OCI-LY1 (cell line): ENCODE results near the gene SORCS3.

Source experiments
- CTCF ChIP-seq: fragments of 200-600 bp; sonication (generic), shearing (Covaris generic); IDR thresholded peaks from 2 replicates; pipeline ENCODE4 v1.5.1; 2017; ENCODE audit warnings: mild to moderate bottlenecking, antibody characterized with exemption, low read length, moderate library complexity, mixed read lengths
- EZH2 ChIP-seq: fragments of 200-600 bp; sonication (generic), shearing (Covaris generic); IDR thresholded peaks from 2 replicates; pipeline ENCODE4 v1.8.0; 2017; ENCODE audit warnings: borderline replicate concordance, mixed run types, mild to moderate bottlenecking, antibody characterized with exemption, low read length, moderate library complexity, mixed read lengths

GRCh38 chr10:104816501-104816900 lies 175.4 kb downstream of the SORCS3 start:
- no peak for TF ChIP-seq CTCF
- no peak for TF ChIP-seq EZH2
